Esophagus muscularis mucosa (tissue), 4 donors: Measurements from ENCODE around the gene URM1. TPM values are rescaled to one million over a fixed set of nuclear protein-coding genes. Genes with fewer than 3 reads are reported as not detected.

ENCODE experiments used
- DNase-seq: peaks from one replicate; pipeline ENCODE4 v3.0.0-alpha.2; 2017; ENCODE audit errors: extremely low spot score
- H3K27ac ChIP-seq, 4 donors: fragments of 200-600 bp; sonication (generic); replicated peaks in 1 of 4; 1 replicate in 3 of 4; 2 replicates in 1 of 4; pipeline ENCODE4 v1.5.1; 2016 to 2019; ENCODE audit warnings: mild to moderate bottlenecking in 1 of 4
- H3K27me3 ChIP-seq, 4 donors: fragments of 200-600 bp; sonication (generic); one replicate each; pipeline versions ENCODE4 v1.5.1 to v1.6.0; 2016 to 2019
- H3K36me3 ChIP-seq, 4 donors: fragments of 200-600 bp; sonication (generic); one replicate each; pipeline ENCODE4 v1.5.1; 2016 to 2019
- H3K4me1 ChIP-seq, 4 donors: fragments of 200-600 bp; sonication (generic); one replicate each; pipeline ENCODE4 v1.5.1; 2016 to 2019
- H3K4me3 ChIP-seq, 4 donors: fragments of 200-600 bp; sonication (generic); 1 replicate in 2 of 4; 2 replicates in 2 of 4; pipeline ENCODE4 v1.5.1; 2016 to 2019; ENCODE audit warnings: mild to moderate bottlenecking in 4 of 4, moderate library complexity in 1 of 4
- H3K9me3 ChIP-seq, 4 donors: fragments of 200-600 bp; sonication (generic); 1 replicate in 3 of 4; 2 replicates in 1 of 4; pipeline ENCODE4 v1.5.1; 2016 to 2019
- CTCF ChIP-seq, 3 experiments: fragments of 200-600 bp in 2 of 3; fragments of 450-650 bp in 1 of 3; sonication (generic) in 2 of 3; IDR thresholded peaks; one replicate each; pipeline ENCODE4 v1.5.1; 2017 to 2019; ENCODE audit warnings: antibody characterized with exemption in 3 of 3, mild to moderate bottlenecking in 2 of 3, moderate library complexity in 1 of 3
- EP300 ChIP-seq: sonication (generic); formaldehyde crosslinking; IDR thresholded peaks from one replicate; pipeline ENCODE4 v1.6.1; 2017; ENCODE audit warnings: antibody characterized with exemption
- POLR2A ChIP-seq: fragments of 450-650 bp; IDR thresholded peaks from one replicate; pipeline ENCODE4 v1.6.1; 2017; ENCODE audit warnings: antibody characterized with exemption, moderate library complexity, mild to moderate bottlenecking, low read depth
- POLR2AphosphoS5 ChIP-seq, 2 donors: sonication (generic); formaldehyde crosslinking; IDR thresholded peaks; one replicate each; pipeline ENCODE4 v1.6.1; 2017; ENCODE audit warnings: antibody characterized with exemption in 2 of 2
- WGBS: methylation state at CpG from one replicate; pipeline ENCODE4 v1.1.5; 2018; 5-methylcytosine and 5-hydroxymethylcytosine counted together
- intact Hi-C: fragments of 100-400 bp; cut with DNase I; formaldehyde crosslinking; loops from one replicate; pipeline ENCODE4 v1.15.1; 2023
- total RNA-seq, 4 donors: library from RNA; depleted of rRNA; stranded (reverse); fragments of >200 nt; gene quantifications; one replicate each; pipeline versions ENCODE4 v1.1.0 to v1.2.1, GENCODE V29; 2016

URM1 gene
- total RNA-seq, 4 donors from 2014 or later = 25.3 to 36.8 (median 28.3) TPM

DNA sequence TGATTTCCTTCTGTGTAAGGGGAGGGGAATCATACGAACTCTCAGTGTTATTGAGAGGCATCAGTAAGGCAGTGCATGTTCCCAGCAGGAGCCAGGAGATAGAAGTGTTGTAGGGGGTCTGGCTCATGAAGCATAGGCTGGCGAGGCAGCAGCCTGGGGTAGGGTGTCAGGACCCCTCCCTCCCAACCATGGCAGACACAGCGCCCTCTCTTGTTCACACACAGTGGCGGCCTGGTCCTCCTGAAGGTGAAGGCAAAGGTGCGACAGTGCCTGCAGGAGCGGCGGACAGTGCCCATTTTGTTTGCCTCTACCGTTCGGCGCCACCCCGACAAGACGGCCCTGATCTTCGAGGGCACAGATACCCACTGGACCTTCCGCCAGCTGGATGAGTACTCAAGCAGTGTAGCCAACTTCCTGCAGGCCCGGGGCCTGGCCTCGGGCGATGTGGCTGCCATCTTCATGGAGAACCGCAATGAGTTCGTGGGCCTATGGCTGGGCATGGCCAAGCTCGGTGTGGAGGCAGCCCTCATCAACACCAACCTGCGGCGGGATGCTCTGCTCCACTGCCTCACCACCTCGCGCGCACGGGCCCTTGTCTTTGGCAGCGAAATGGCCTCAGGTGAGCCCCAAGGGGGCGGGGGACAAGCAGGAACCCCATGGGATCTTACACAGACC is 26.1 kb upstream of the URM1 start:
- Histone ChIP-seq H3K36me3 (peaks cover 62 to 82% (median 79%) of the 10 kb centered on the region in 4 donors), H3K27me3 (no peaks in the 10 kb centered on the region), H3K4me1 (peaks cover 4 to 20% (median 15%) of the 10 kb centered on the region in 4 donors), H3K27ac (no peak overlapping the region), H3K9me3 (no peaks in the 10 kb centered on the region), H3K4me3 (no peak overlapping the region)
- DNase-seq = no peak
- 97% methylated on average over 11 of the region's 28 CpGs for WGBS
- intact Hi-C loops = no loop called here
- TF ChIP-seq EP300 = no peak
- no peak for TF ChIP-seq CTCF (IDR thresholded peaks at IDR 0.05)
- no peak for TF ChIP-seq POLR2AphosphoS5 (IDR thresholded peaks at IDR 0.05)
- TF ChIP-seq POLR2A = no peak

DNA sequence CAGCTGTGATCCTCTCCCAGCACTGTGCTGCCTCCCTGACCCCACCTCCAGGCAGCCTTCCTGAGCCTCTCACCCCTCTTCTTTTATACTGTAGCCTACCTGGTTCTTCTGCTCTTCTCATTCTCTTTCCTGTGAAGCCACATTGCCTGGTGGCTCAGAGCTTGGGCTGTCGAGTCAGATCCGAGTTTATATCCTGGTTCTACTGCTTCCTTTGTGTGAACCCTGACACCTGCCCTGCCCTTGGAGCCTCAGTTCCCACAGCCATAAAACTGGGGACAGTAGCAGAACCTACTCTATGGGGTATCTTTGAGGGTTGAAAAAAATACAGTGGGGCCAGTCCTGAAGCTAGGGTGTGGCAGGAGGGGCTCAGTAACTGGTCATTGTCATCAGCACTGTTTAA is 22.0 kb upstream of the URM1 start:
- WGBS = 90% methylated on average over 2 of the region's 2 CpGs

GRCh38 chr9:128349772-128350171 is 21.4 kb upstream of the URM1 start:
- 93% methylated on average over 6 of the region's 6 CpGs for WGBS
- H3K27me3 ChIP-seq = no peaks in the 10 kb centered on the region
- H3K9me3 ChIP-seq = no peaks in the 10 kb centered on the region
- TF ChIP-seq POLR2AphosphoS5 (IDR thresholded peaks at IDR 0.05) (no peak), EP300 (no peak), CTCF (IDR thresholded peaks at IDR 0.05) (no peak), POLR2A (no peak)
- intact Hi-C loops = no loop called here
- no peak for DNase-seq
- no peak overlapping the region for H3K4me3 ChIP-seq
- H3K36me3 ChIP-seq = peaks cover 56 to 97% (median 87%) of the 10 kb centered on the region in 4 donors
- H3K27ac ChIP-seq = no peak overlapping the region
- no peaks in the 10 kb centered on the region for H3K4me1 ChIP-seq

More for the DNA sequence above, 22.0 kb upstream of the URM1 start:
- peaks cover 59 to 97% (median 89%) of the 10 kb centered on the region in 4 donors for H3K36me3 ChIP-seq
- H3K4me1 ChIP-seq = no peaks in the 10 kb centered on the region
- no peak for DNase-seq
- H3K9me3 ChIP-seq = no peaks in the 10 kb centered on the region
- TF ChIP-seq CTCF (IDR thresholded peaks at IDR 0.05) (no peak), EP300 (no peak), POLR2AphosphoS5 (IDR thresholded peaks at IDR 0.05) (no peak), POLR2A (no peak)
- H3K27me3 ChIP-seq = no peaks in the 10 kb centered on the region
- H3K4me3 ChIP-seq = no peak overlapping the region
- no peak overlapping the region for H3K27ac ChIP-seq
- intact Hi-C loops = no loop called here

- no peak overlapping the region for H3K27ac ChIP-seq
- intact Hi-C loops = no loop called here
- WGBS = 92% methylated on average over 2 of the region's 19 CpGs
- no peaks in the 10 kb centered on the region for H3K4me1 ChIP-seq
- peaks cover 29 to 87% (median 60%) of the 10 kb centered on the region in 4 donors for H3K36me3 ChIP-seq
- no peaks in the 10 kb centered on the region for H3K9me3 ChIP-seq
- TF ChIP-seq EP300 = no peak
- TF ChIP-seq POLR2A = no peak
- no peak for TF ChIP-seq POLR2AphosphoS5 (IDR thresholded peaks at IDR 0.05)
- TF ChIP-seq CTCF (IDR thresholded peaks at IDR 0.05) = no peak
- no peak for DNase-seq
- H3K4me3 ChIP-seq = no peak overlapping the region
- no peaks in the 10 kb centered on the region for H3K27me3 ChIP-seq
Measured at GRCh38 chr9:128355451-128355850, 15.7 kb upstream of the URM1 start.
